NCI-H345 treated with DMSO at 0.1 percent for 48 hours (cell line): ENCODE measurements around the gene RSPH6A.

Experiments
- DNase-seq: peaks from one replicate; lab custom pipeline; 2025; ENCODE audit not compliant: unreplicated experiment; lab: John Stamatoyannopoulos, UW

The RSPH6A gene

DNA sequence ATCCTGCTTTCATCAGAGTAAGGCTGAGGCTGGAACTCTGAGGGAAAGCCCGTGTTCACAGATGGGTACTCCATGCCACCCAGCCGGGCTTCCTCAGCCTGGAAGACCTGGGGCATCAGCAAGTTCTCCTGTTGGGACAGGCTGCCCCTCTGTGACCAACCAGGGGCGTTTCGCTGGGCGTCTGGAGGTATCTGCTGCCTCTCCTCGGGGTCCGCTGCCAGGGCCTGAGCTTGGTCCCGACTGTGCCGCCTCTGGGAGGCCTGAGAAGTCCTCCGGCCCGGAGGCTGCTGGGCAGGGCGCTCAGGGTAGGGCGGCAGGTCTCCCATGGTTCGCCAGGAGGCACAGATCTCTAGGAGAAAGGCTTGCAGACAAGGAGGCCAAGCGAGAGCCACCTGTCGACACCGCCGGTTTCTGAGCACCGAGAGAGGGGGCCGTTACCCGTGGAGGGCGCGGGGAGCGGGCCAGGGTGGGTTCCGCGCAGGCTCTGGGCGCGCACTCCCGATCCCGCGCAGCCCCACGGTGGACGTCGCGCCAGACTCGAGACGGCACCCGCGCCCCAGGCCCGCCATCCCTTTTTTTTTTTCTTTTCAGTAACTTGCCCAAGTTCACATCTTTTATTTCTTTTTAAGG lies at the start of gene RSPH6A:
TSS of gene RSPH6A (minus strand) at position 458 of the 630 bp plus-strand sequence. CDS start at position 326, 132 bp downstream.
- no peak for DNase-seq

DNA sequence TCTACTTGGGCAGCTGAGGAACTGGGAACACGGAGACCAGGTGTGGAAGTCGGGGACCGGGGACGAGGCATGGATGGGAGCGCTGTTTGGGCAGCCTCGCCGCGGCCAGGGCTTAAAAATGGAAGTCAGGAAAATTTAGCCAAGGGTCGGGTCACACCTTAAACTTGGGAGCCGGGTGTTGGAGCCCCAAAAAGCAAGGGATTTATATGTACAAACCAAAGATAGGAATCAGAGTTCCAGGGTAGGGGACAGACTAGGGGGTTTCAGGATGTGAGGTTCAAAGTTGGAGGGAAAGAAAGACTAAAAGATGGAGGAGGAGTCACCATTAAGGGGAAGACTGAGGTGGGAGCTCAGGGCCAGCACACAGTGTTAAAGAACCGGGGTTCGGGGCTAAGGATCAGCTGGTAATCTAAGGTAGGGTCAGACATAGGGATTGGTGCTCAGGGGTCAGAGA lies 49.5 kb upstream of the RSPH6A start:
- no peak for DNase-seq

DNA sequence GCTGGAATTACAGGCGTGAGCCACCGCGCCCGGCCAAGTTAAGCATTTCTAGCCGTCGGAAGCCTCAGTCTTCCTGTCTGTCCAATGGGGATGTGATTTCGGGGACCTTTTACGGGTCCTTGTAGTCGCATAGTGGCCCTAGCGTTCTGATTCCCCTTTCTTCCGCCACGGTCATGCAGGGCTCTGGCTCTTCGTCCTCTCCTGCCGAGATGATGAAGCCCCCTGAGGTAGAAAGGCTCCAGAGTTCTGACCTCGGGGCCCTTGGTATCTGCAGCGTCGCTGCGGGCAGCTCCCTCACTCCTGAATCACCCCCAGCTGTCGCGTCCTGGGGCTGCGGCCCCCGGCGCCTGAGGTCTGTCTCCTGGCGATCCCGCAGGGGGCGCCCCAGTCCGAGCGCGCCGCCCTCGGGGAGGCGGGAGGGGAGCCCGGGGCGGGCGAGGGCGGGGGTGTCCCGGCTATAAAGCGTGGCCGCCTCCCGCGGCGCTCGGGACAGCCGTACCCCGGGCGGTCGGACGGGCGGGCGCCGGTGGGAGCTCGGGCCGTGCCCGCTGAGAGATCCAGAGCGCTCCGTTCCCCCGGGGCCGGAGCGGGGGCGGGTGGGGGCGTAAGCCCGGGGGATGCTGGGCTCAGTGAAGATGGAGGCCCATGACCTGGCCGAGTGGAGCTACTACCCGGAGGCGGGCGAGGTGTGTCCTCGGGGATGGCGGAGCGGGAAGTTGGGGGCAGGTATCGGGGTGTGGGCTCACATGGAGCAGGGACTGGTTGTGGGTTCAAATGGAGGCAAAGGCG lies 48.9 kb upstream of the RSPH6A start, which contains the start of gene FOXA3:
TSS of gene FOXA3 (plus strand) at position 487 of the 789 bp plus-strand sequence. CDS start at position 618, 131 bp downstream.
- no peak for DNase-seq

DNA sequence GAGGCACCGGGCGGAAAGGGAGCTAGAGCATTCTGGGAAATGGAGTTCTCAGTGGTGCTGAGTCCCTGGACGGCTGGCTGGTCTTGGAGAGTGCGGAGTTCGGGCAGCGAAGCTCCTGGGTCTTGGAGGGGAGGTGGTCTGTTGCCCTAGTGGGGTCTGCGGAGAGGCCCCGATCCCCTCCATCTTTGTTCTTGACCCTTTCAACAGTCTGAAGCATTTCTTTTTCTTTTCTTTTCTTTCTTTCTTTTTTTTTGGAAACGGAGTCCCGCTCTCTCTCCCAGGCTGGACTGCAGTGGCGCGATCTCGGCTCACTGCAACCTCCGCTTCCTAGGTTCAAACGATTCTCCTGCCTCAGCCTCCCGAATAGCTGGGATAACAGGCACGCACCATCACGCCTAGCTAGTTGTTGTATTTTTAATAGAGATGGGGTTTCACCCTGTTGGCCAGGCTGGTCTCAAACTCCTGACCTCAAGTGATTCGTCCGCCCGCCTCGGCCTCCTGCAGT lies 48.3 kb upstream of the RSPH6A start:
- no peak for DNase-seq

DNA sequence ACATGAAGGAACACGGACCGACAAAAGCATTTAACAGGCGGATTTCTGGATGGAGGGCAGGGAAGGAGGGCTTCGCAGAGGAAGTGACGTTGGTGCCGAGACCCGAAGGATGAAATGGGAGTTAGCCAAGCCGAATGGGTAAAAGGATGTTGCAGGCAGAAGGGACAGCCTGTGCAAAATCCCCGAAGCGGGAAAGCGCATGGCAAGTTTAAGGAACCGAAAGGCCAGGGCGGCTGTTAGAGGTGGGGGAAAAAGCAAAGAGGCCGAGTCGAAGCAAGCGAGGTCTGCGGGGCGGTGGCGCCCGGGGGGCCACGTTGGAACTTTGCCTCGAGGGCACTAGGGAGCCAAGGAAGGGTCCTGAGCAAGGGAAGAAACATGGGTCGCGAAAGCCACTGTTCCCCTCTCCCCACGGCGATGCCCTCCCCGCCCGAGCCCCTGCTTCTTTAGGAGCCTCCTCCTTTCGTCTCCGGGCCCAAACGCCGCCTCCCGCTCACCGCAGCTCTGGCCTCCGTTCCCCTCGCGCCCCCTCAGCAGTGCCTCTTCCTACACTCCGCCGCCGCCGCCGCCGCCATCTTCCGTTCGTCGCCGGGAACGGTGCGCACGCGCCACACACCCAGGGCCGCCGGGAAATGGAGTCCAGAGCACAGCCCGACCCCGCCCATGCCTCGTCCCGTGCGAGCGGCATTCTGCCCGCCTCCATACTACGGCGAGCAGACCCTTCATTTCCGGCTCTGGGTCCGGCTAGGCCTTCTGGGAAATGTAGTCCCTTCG lies 47.6 kb upstream of the RSPH6A start, which contains the start of gene SYMPK:
TSS of gene SYMPK (minus strand) at position 584 of the 771 bp plus-strand sequence. CDS start 8,652 bp downstream, outside the sequence.
- DNase-seq = peak; percentile 91

DNA sequence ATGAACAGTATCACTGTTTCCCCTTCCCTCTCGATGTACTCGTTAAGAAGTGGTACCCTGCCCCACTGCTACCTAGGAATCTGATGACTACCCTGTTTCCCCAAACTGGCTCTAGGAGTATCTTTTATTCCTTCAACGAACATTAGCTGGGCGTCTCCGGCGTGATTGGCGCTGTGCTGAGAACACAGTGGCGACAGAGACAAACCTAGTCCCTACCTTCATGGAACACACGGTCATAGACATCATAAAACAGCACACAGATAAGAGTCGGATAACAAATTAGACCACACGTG lies 47.1 kb upstream of the RSPH6A start:
- DNase-seq = no peak

DNA sequence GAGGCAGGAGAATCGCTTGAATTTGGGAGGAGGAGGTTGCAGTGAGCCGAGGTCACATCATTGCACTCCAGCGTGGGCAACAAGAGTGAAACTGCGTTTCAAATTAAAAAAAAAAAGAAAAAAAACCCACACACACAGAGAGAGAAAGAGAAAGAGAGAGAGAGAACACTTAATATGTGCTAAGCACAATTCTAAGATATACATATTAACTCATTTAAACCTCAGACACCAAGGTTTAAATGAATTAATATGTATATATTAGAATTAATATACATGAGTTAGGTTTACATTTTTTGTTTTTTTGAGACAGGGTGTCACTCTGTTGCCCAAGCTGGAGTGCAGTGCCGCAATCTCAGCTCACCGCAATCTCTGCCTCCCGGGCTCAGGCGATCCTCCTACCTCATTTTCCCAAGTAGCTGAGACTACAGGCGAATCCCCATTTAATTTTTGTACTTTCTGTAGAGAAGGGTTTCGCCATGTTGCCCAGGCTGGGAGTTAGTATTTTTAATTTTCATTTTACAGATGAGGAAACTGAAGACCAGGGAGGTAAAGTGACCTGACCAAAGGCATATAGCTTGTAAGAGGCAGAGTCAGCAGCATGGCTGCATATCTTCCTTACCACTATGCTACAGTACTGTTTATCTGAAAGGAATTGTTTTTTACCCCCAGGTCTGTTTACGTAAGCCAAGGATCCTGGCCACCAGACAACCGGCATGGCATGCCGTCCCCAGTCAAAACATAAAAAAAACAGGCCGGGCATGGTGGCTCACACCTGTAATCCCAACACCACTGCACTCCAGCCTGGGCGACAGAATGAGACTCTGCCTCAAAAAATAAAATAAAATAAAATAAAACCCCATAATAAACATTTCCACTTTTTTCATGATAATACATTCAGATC lies 45.5 kb upstream of the RSPH6A start:
- DNase-seq = no peak

DNA sequence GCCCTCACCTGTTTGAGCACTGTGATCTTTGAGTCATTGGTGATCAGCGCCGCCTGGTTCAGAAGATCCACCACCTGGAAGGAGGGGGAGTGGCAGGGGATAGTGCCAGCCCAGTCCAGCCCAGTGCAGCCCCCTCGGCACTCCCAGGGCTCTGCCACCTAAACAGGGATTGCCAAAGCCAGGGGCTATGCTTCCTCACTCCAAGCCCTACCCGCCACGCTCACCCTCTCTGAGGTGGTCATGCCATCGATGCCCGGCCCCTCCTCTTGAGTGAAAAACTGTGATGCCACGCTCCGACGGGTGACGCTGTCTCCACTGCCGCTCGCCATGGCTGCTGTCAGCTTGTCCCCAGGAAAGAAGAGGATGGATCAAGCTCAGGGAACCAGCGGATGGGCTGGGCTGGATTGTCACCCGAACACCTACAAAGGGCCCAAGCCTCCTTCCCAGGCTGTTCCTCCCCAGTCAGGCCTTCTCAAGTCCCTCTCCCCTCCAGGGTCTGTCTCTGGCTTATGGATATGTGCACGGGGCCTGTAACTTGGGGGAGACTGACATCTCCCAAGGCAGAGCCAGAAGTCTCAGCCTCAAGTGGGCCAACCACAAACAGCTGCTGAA lies 39.2 kb upstream of the RSPH6A start:
- no peak for DNase-seq

DNA sequence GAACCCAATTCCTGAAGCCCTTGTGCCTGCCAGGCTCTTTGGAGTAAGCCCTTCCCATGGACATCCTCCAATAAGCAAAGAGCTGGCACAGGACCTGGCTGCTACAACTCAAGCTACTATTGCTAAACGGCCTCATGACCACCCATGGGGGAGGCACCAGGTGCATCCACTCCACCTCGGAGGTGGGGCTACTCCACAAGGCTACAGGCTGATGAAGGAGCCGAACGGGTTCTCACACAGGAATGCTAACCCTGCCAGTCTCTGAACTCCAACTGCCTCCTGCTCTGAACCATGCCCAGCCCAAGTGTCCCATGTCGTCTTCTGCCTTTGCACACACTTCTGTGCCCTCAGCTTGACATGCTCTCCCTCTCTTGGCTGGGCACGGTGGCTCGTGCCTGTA lies 37.9 kb upstream of the RSPH6A start:
- no peak for DNase-seq

DNA sequence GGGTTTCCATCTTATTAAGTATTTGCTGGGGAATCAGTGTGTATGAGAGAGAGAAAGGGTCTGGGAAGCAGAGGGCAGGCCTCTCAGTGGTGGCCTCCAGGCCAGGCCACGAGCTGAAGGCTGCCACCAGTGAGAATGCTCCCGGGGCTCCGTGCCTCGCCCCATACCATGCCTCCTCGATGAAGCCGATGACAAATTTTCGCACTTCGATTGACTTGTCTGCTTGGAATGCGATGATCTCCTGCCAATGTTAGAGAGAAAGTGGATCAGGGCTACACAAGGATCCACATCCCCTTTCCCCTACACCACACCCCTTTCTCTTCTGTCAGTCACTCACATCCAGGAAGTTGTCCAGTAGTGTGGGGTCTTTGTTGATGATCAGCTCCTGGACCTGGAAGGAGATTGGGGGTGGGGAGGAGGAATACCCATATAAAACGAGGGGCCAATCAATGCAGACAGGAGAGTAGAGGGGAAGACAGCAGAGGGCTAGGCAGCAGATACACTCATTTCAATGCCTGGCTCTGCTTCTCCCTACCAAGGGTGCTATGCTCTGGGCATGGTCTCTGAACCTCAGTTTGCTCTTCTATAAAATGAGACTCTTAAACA lies 37.1 kb upstream of the RSPH6A start:
- DNase-seq = no peak

DNA sequence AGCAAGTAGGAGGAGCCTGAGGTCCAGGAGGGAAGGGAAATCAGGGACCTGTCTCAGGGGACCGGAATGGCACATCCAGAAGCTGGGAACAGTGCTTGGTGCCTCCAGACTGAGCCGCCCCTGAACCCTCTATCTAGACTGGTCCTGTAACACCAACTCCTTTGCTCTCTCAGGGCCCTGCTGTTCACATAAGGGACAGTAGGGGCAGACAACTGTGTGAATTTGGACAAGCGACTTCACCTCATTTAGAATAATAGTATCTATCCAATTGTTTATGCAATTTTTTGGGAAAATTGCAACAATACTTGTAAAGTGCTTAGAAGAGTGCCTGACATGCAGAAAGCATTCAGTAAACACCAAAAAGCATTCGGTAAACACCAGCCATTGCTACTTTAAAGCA lies 33.8 kb upstream of the RSPH6A start:
- DNase-seq = no peak

DNA sequence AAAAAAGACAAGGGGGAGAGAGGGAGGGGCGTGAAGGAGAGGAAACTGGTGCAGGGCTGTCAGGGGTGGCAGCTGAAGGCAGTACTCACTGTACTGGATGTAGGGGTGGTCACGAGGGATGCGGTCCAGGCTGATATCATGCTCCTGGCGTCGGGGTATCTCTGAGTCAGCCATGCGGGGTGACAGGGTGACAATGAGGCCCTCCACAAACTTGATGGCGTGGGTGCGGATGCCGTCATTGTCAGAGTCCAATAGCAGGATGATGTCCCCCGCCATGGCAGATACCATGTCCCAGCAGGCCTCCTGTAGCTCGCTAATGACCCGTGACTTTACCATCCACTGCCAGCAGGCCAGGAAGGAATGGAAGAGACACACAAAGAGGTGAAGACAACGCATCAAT lies 32.6 kb upstream of the RSPH6A start:
- DNase-seq = no peak

DNA sequence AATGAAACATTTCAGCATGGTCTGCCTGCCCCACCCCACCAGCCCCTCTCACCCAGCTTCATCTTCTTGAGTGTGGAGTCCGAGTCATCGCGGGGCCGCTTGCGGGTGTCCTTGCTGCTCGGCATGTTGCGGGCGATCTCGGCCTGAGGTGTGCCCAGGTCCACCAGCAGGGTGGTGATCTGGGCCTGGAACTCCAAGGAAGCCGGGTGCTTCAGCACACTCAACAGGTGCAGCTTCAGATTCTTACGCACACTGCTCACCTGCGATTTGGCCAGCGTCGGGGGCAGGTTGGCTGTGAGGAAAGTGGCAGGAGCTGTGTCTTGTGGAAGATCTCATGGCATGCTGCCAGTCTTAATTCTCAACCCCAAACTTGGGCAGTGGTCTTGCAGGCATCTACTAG lies 27.1 kb upstream of the RSPH6A start:
- no peak for DNase-seq

DNA sequence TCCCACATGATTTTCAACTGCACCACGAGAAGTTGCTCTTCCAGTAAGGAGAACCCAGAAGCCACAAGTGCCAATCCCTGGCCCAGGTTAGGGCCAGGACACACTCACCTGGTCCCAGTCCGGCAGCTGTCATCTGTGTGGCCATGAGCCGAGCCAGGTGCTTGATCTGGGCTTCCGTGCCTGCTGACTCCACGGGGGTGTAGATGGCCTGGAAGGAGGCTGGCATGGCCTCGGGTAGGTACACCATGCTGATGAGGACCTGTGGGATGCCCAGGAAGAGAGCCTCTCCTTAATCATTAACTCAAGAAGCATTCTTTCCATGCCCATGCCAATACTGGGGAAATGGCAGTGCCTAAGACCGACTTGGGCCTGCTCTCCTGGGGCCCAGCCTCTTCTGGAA lies 19.9 kb upstream of the RSPH6A start:
- DNase-seq = no peak

DNA sequence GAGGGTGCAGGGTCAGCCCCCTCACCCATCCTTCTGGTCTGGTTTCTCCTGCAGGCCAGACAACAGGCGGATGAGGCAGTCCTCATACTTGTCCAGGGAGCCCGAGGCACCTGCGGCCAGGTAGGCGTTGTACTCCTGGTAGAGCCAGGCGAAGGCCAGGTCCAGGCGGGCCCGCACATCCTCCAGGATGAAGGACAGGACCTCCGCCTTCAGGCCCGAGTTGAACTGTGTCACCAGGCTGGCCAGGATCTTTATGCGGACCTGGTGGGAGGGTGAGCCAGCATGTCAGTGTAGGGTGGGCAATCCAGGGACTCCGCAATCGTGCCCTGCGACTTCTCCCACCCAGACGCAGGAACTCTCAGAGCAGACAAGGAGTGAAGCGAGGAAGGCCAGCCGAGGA lies 13.8 kb upstream of the RSPH6A start:
- no peak for DNase-seq

DNA sequence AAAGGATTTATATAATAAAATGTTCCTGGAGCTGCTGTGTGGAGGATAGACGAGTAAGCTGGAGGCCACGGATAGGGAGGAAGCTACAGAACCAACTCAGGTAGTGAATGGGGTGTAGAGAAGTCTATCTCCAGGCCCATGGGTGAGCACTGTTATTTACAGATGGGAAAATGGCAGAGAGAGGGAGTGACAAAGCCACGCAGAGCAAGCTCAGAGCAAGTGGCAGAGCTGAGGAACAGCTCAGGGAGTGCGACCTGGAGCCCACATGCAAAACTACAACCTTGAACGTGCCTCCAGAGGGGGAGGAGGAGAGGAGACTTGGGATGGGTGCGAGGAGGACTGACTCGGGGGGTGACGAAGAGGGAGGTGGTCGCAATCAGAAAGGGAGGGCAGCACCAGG lies 13.4 kb upstream of the RSPH6A start:
- no peak for DNase-seq

DNA sequence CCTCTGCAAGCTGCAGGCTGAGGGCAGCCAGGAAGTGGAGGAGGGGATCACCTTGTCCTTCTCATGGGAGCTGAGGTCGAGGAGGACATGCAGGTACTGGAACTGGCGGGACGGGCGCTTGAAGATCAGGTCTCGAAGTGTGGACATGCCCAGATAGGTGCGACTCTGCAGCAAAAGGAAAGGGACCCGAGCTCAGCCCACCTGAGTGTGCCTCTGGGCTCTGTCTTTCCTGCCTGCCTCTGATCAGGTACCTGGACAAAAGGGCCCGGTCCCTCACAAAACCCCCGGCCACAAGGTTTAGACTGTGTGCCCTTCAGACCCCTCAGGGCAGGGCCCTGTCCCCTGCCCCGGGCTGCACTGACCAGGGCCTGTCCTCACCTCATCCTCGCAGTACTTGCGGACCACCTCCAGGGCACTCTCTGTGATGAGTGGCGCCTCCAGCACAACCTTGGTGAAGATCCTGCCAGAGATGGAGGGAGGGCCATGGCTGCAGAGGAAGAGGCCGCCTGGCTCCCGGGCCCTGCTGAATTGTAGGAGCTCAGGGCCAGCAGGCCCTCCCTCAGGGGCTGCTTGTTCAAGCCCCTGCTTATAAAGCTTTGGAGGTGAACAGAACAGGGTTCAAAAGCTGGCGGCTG lies 12.5 kb upstream of the RSPH6A start:
- DNase-seq = no peak

DNA sequence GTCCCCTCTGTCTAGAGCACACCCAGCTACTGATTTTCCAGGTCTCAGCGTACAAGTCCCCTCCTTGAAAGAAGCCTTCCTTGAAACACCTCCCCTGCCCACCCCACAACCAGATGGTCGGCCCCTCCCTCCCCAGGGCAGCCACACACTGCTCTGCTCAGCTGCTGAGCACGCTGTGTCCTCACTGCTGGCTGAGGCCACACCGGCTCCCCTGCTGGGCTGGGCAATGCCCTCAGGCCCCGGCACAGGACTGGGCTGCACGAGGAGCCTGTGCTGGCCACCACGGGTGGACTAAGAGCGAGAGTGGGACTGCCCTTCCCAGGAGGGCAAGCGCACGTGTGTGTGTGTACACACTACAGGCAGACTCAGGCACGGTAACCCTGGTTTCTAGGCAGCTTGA lies 11.8 kb upstream of the RSPH6A start:
- DNase-seq = no peak
